GM12873 (cell line): ENCODE data around the gene TMEM168.

Source experiments
- TF ChIP-seq, protein P1 (sequence below): IDR thresholded peaks from 2 replicates; pipeline ENCODE4 v1.5.1; 2012; ENCODE audit warnings: low read depth, mild to moderate bottlenecking, moderate library complexity, low read length, control low read depth; ENCODE audit not compliant: insufficient read depth; ENCODE audit errors: missing control alignments

TMEM168 gene

DNA sequence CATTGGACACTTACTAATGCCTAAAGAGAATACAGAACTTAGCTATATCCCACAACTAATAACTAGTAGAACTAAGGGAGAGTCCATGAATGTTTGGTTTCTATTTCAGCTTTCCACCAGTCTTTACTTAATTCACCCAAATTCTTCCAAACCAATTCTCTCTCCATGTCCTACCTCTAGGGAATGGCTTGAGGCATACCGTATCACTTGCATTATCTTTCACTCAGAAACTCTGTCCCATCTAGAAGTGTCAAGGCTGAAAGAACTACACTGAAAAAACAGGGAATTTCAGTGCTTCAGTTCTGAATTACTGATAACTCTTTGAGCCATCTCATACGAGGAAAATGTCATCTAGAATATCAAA lies 758 bp downstream of the TMEM168 start:
- TF ChIP-seq, protein P1, sequence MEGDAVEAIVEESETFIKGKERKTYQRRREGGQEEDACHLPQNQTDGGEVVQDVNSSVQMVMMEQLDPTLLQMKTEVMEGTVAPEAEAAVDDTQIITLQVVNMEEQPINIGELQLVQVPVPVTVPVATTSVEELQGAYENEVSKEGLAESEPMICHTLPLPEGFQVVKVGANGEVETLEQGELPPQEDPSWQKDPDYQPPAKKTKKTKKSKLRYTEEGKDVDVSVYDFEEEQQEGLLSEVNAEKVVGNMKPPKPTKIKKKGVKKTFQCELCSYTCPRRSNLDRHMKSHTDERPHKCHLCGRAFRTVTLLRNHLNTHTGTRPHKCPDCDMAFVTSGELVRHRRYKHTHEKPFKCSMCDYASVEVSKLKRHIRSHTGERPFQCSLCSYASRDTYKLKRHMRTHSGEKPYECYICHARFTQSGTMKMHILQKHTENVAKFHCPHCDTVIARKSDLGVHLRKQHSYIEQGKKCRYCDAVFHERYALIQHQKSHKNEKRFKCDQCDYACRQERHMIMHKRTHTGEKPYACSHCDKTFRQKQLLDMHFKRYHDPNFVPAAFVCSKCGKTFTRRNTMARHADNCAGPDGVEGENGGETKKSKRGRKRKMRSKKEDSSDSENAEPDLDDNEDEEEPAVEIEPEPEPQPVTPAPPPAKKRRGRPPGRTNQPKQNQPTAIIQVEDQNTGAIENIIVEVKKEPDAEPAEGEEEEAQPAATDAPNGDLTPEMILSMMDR: no peak

DNA sequence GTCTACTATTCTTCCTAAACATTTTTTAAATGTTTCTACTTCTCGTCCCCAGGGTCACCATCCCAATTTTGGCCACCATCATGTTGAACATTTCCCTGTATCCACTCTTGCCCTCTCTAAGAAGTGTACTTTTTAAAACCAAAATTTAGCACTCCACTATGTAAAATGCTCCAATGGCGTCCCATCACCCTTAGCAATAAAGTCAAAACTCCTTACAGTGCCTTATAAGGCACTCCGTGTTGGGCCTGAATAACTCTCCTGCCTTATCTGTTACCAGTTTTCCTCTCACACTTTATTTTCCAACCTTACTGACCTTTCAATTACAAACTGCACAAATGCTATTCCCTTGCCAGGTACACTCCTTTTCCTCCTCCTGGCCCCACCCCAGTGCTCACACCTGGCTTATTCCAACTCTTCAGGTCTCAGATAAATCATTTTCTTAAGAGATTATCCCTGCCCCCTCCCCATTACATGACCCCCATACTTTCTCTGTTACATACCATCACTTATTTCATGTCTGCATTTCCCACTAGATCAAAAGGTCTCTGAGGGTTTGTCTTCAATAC lies 1.3 kb downstream of the TMEM168 start:
- TF ChIP-seq, protein P1: no peak

DNA sequence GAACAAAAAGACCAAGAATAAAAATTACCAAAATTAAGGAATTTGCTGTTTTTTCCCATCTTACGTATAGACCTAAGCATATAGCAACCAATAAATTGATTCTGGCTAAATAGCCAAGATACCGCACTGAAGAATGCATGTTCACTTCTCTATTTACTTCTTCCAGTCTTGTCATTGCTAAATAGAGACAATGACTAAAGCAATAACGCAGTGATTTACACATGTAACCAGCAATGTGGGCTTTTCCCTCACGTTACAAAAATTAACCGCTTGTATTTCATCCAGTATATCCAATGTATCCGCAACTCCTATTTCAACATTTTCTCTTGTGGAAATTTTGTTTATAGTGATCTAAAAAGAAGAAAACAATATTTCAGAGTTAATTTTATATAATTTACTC lies 5.6 kb downstream of the TMEM168 start:
- TF ChIP-seq, protein P1: no peak

DNA sequence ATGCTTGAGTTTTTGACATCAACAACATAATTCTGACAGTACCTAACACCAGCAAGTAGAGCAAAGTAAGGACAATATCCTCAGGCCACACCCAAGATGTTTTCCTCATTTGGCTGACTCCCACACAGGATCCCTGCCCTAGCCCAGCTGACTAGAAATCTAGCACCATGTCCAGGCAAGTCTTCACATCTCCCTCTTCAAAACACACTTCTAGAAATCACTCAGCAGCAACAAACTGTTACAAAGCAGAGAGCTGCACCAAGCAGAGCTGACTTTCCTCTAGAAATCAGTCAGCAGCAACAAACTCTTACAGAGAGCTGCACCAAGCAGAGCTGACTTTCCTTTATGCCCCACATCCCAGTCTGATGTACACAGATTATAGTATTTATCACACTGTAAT lies 7.7 kb downstream of the TMEM168 start:
- TF ChIP-seq, protein P1: no peak

DNA sequence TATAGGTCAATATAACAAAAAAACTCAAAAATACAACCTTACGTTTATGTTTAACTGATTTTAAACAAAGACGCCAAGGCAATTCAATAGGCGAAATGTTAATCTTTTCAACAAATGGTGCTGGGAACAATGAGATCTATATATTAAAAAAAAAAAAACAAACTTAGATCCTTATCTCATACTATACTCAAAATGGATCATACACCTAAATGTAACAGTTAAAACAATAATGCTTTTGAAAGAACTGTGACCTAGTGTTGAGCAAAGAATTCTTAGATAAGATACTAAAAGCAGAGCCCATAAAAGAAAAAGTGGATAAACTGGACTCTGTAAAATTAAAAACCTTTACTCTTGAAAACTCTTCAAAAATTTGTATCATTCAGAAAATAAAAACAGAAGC lies 8.6 kb downstream of the TMEM168 start:
- TF ChIP-seq, protein P1: no peak

DNA sequence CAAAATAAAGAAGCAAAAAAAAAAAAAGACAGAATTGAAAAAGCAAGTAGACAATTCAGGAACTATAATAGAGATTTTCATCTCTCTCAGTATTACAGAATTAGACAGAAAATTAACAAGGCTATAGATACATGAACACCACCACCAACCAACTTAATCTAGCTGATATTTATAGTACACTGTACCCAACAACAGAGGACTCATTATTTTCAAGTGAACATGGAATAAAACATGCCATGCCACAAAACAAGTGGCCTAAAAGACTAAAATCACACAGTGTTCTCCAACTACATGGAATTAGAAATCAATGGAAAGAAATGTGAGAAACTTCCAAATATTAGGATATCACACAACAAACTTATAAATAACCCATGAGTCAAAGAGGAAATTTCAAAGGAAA lies 9.1 kb downstream of the TMEM168 start:
- TF ChIP-seq, protein P1: no peak

DNA sequence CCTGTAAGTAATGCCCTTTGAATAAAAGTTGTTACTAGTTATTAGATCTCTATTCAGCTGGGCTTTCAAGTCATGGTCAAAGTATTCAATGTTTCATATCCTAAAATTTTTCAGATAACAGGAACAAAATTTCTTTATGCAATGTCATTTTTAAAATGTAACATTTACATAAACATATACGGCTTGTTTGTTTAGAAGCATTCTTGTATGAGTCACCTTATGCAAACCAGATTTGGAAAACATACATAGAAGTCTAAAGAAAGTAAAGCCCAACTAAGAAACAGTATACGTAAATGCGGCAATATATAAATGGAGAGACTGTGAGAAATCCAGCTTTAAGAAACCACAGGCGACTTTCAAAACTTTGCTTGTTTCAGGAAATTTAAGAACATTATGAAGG lies 10.5 kb downstream of the TMEM168 start:
- TF ChIP-seq, protein P1: no peak
